ENCODE results near the gene UQCC2. TPM values are rescaled to one million over a fixed set of nuclear protein-coding genes. Genes with fewer than 3 reads are reported as not detected.

The UQCC2 gene
- total RNA-seq, 3 donors from 2014 or later: 108 to 142 (median 110) TPM

- Mint-ChIP-seq H3K9me3 (no peaks in the 10 kb centered on the region), H3K4me1 (ENCODE audit: low read depth) (no peaks in the 10 kb centered on the region), H3K27me3 (ENCODE audit: low read depth) (peaks cover 3% of the 10 kb centered on the region), H3K36me3 (ENCODE audit: insufficient read depth) (no peaks in the 10 kb centered on the region), H3K4me3 (no peak overlapping the region)
- ATAC-seq (no peak), DNase-seq (no peak)
Observed at GRCh38 chr6:33737267-33738026, 25.9 kb upstream of the UQCC2 start.

GRCh38 chr6:33735216-33735615 lies 23.7 kb upstream of the UQCC2 start:
- Mint-ChIP-seq H3K36me3 (ENCODE audit: insufficient read depth) (no peaks in the 10 kb centered on the region), H3K4me1 (ENCODE audit: low read depth) (no peaks in the 10 kb centered on the region), H3K27me3 (ENCODE audit: low read depth) (peaks cover 3% of the 10 kb centered on the region), H3K9me3 (no peaks in the 10 kb centered on the region), H3K4me3 (no peak overlapping the region)
- ATAC-seq: no peak
- DNase-seq: no peak

- no peaks in the 10 kb centered on the region for H3K4me1 Mint-ChIP-seq (ENCODE audit: low read depth)
- no peak overlapping the region for H3K4me3 Mint-ChIP-seq
- no peaks in the 10 kb centered on the region for H3K9me3 Mint-ChIP-seq
- ATAC-seq (no peak), DNase-seq (no peak)
- H3K27me3 Mint-ChIP-seq (ENCODE audit: low read depth): peaks cover 3% of the 10 kb centered on the region
- no peaks in the 10 kb centered on the region for H3K36me3 Mint-ChIP-seq (ENCODE audit: insufficient read depth)
Observed at GRCh38 chr6:33733709-33734007, 22.2 kb upstream of the UQCC2 start.

GRCh38 chr6:33732817-33733708 lies 21.6 kb upstream of the UQCC2 start:
- Mint-ChIP-seq H3K27me3 (ENCODE audit: low read depth) (peaks cover 3% of the 10 kb centered on the region), H3K4me3 (no peak overlapping the region), H3K36me3 (ENCODE audit: insufficient read depth) (no peaks in the 10 kb centered on the region), H3K9me3 (no peaks in the 10 kb centered on the region), H3K4me1 (ENCODE audit: low read depth) (no peaks in the 10 kb centered on the region)
- DNase-seq: no peak
- no peak for ATAC-seq

GRCh38 chr6:33732385-33732784 lies 20.9 kb upstream of the UQCC2 start:
- Mint-ChIP-seq H3K4me1 (ENCODE audit: low read depth) (no peaks in the 10 kb centered on the region), H3K9me3 (no peaks in the 10 kb centered on the region), H3K27me3 (ENCODE audit: low read depth) (peaks cover 3% of the 10 kb centered on the region), H3K36me3 (ENCODE audit: insufficient read depth) (no peaks in the 10 kb centered on the region), H3K4me3 (no peak overlapping the region)
- DNase-seq (no peak), ATAC-seq (no peak)

- Mint-ChIP-seq H3K27me3 (ENCODE audit: low read depth) (peaks cover 3% of the 10 kb centered on the region), H3K9me3 (no peaks in the 10 kb centered on the region), H3K36me3 (ENCODE audit: insufficient read depth) (no peaks in the 10 kb centered on the region), H3K4me1 (ENCODE audit: low read depth) (no peaks in the 10 kb centered on the region), H3K4me3 (no peak overlapping the region)
- no peak for DNase-seq
- no peak for ATAC-seq
Observed at GRCh38 chr6:33731751-33732282, 20.3 kb upstream of the UQCC2 start.

- H3K4me1 Mint-ChIP-seq (ENCODE audit: low read depth): no peaks in the 10 kb centered on the region
- ATAC-seq (no peak), DNase-seq (no peak)
- H3K27me3 Mint-ChIP-seq (ENCODE audit: low read depth): peaks cover 3% of the 10 kb centered on the region
- H3K9me3 Mint-ChIP-seq: no peaks in the 10 kb centered on the region
- no peaks in the 10 kb centered on the region for H3K36me3 Mint-ChIP-seq (ENCODE audit: insufficient read depth)
- H3K4me3 Mint-ChIP-seq: no peak overlapping the region
Observed at GRCh38 chr6:33731035-33731434, 19.5 kb upstream of the UQCC2 start.

GRCh38 chr6:33730611-33731010 lies 19.1 kb upstream of the UQCC2 start:
- ATAC-seq: no peak
- no peak for DNase-seq
- H3K9me3 Mint-ChIP-seq: no peaks in the 10 kb centered on the region
- H3K4me1 Mint-ChIP-seq (ENCODE audit: low read depth): no peaks in the 10 kb centered on the region
- H3K4me3 Mint-ChIP-seq: no peak overlapping the region
- no peaks in the 10 kb centered on the region for H3K36me3 Mint-ChIP-seq (ENCODE audit: insufficient read depth)
- peaks cover 3% of the 10 kb centered on the region for H3K27me3 Mint-ChIP-seq (ENCODE audit: low read depth)

GRCh38 chr6:33729059-33729458 lies 17.6 kb upstream of the UQCC2 start:
- Mint-ChIP-seq H3K4me3 (no peak overlapping the region), H3K4me1 (ENCODE audit: low read depth) (peaks cover 11% of the 10 kb centered on the region), H3K27me3 (ENCODE audit: low read depth) (peaks cover 3% of the 10 kb centered on the region), H3K36me3 (ENCODE audit: insufficient read depth) (no peaks in the 10 kb centered on the region), H3K9me3 (no peaks in the 10 kb centered on the region)
- no peak for ATAC-seq
- DNase-seq: no peak

- Mint-ChIP-seq H3K27me3 (ENCODE audit: low read depth) (peaks cover 5% of the 10 kb centered on the region), H3K9me3 (no peaks in the 10 kb centered on the region), H3K4me3 (no peak overlapping the region), H3K36me3 (ENCODE audit: insufficient read depth) (no peaks in the 10 kb centered on the region), H3K4me1 (ENCODE audit: low read depth) (peaks cover 17% of the 10 kb centered on the region)
- DNase-seq (no peak), ATAC-seq (no peak)
Observed at GRCh38 chr6:33728438-33728837, 16.9 kb upstream of the UQCC2 start.

GRCh38 chr6:33727932-33728331 lies 16.4 kb upstream of the UQCC2 start:
- no peaks in the 10 kb centered on the region for H3K36me3 Mint-ChIP-seq (ENCODE audit: insufficient read depth)
- H3K4me3 Mint-ChIP-seq: no peak overlapping the region
- no peak for ATAC-seq
- peaks cover 18% of the 10 kb centered on the region for H3K4me1 Mint-ChIP-seq (ENCODE audit: low read depth)
- DNase-seq: no peak
- peaks cover 5% of the 10 kb centered on the region for H3K27me3 Mint-ChIP-seq (ENCODE audit: low read depth)
- H3K9me3 Mint-ChIP-seq: no peaks in the 10 kb centered on the region

- DNase-seq (no peak), ATAC-seq (no peak)
- peaks cover 18% of the 10 kb centered on the region for H3K4me1 Mint-ChIP-seq (ENCODE audit: low read depth)
- H3K27me3 Mint-ChIP-seq (ENCODE audit: low read depth): peaks cover 5% of the 10 kb centered on the region
- no peak overlapping the region for H3K4me3 Mint-ChIP-seq
- H3K36me3 Mint-ChIP-seq (ENCODE audit: insufficient read depth): no peaks in the 10 kb centered on the region
- no peaks in the 10 kb centered on the region for H3K9me3 Mint-ChIP-seq
Observed at GRCh38 chr6:33727126-33727525, 15.6 kb upstream of the UQCC2 start.

- Mint-ChIP-seq H3K4me3 (no peak overlapping the region), H3K27me3 (ENCODE audit: low read depth) (peaks cover 5% of the 10 kb centered on the region)
Observed at GRCh38 chr6:33726696-33727095, 15.2 kb upstream of the UQCC2 start.

GRCh38 chr6:33725891-33726673 lies 14.6 kb upstream of the UQCC2 start:
- no peak overlapping the region for H3K4me3 Mint-ChIP-seq
- no peaks in the 10 kb centered on the region for H3K9me3 Mint-ChIP-seq
- no peak for DNase-seq
- ATAC-seq: no peak
- H3K36me3 Mint-ChIP-seq (ENCODE audit: insufficient read depth): no peaks in the 10 kb centered on the region
- peaks cover 18% of the 10 kb centered on the region for H3K4me1 Mint-ChIP-seq (ENCODE audit: low read depth)
- H3K27me3 Mint-ChIP-seq (ENCODE audit: low read depth): peaks cover 3% of the 10 kb centered on the region

More at GRCh38 chr6:33726696-33727095, 15.2 kb upstream of the UQCC2 start:
- no peaks in the 10 kb centered on the region for H3K9me3 Mint-ChIP-seq
- peaks cover 18% of the 10 kb centered on the region for H3K4me1 Mint-ChIP-seq (ENCODE audit: low read depth)
- DNase-seq (no peak), ATAC-seq (no peak)
- H3K36me3 Mint-ChIP-seq (ENCODE audit: insufficient read depth): no peaks in the 10 kb centered on the region
